ENCODE measurements around the gene DAAM1. TPM values are rescaled to one million over a fixed set of nuclear protein-coding genes. Genes with fewer than 3 reads are reported as not detected.

DAAM1 gene
- total RNA-seq, 1 donor from 2014 or later: 39.5 TPM

- no peak for DNase-seq (ENCODE audit: low spot score)
- Histone ChIP-seq H2AFZ (replicated peaks) (no peak overlapping the region), H3K9ac (no peak overlapping the region), H3K79me2 (ENCODE audit: low read depth) (no peaks in the 10 kb centered on the region), H3F3A (ENCODE audit: low read depth) (peaks cover 6% of the 10 kb centered on the region), H3K27me3 (peaks cover 24% of the 10 kb centered on the region), H3K4me1 (peaks cover 3% of the 10 kb centered on the region), H3K9me3 (ENCODE audit: low read depth) (no peaks in the 10 kb centered on the region), H3K4me2 (no peak overlapping the region), H4K20me1 (ENCODE audit: low read depth) (no peaks in the 10 kb centered on the region), H3K4me3 (no peak overlapping the region), H3K27ac (no peak overlapping the region), H3K36me3 (no peaks in the 10 kb centered on the region)
- H3K9me3 Mint-ChIP-seq: no peaks in the 10 kb centered on the region
- H3K27ac Mint-ChIP-seq: no peak overlapping the region
- no peak for TF ChIP-seq CTCF (IDR thresholded peaks at IDR 0.05)
- no peak for TF ChIP-seq EZH2 (IDR thresholded peaks at IDR 0.05)
- TF ChIP-seq EZH2phosphoT487 (IDR thresholded peaks at IDR 0.05): no peak
- H3K4me1 Mint-ChIP-seq: peaks cover 34% of the 10 kb centered on the region
- no peak overlapping the region for H3K4me3 Mint-ChIP-seq
- peaks cover 2% of the 10 kb centered on the region for H3K27me3 Mint-ChIP-seq (ENCODE audit: insufficient read depth, low read depth)
- H3K36me3 Mint-ChIP-seq: no peaks in the 10 kb centered on the region
Measured at GRCh38 chr14:59182641-59183040, 5.8 kb upstream of the DAAM1 start.

GRCh38 chr14:59183150-59183549 is 5.3 kb upstream of the DAAM1 start:
- Mint-ChIP-seq H3K4me3 (no peak overlapping the region), H3K27ac (no peak overlapping the region), H3K9me3 (no peaks in the 10 kb centered on the region), H3K36me3 (no peaks in the 10 kb centered on the region), H3K4me1 (peaks cover 34% of the 10 kb centered on the region), H3K27me3 (ENCODE audit: insufficient read depth, low read depth) (peaks cover 2% of the 10 kb centered on the region)
- Histone ChIP-seq H3K9me3 (ENCODE audit: low read depth) (no peaks in the 10 kb centered on the region), H3K4me2 (no peak overlapping the region), H3K4me3 (no peak overlapping the region), H3K36me3 (no peaks in the 10 kb centered on the region), H3K9ac (no peak overlapping the region), H3K27me3 (peaks cover 24% of the 10 kb centered on the region), H3K27ac (no peak overlapping the region), H3K4me1 (peaks cover 3% of the 10 kb centered on the region), H3F3A (ENCODE audit: low read depth) (peaks cover 11% of the 10 kb centered on the region), H4K20me1 (ENCODE audit: low read depth) (no peaks in the 10 kb centered on the region), H2AFZ (replicated peaks) (no peak overlapping the region), H3K79me2 (ENCODE audit: low read depth) (no peaks in the 10 kb centered on the region)
- DNase-seq (ENCODE audit: low spot score): no peak
- TF ChIP-seq CTCF (IDR thresholded peaks at IDR 0.05): no peak
- no peak for TF ChIP-seq EZH2phosphoT487 (IDR thresholded peaks at IDR 0.05)
- no peak for TF ChIP-seq EZH2 (IDR thresholded peaks at IDR 0.05)

DNA sequence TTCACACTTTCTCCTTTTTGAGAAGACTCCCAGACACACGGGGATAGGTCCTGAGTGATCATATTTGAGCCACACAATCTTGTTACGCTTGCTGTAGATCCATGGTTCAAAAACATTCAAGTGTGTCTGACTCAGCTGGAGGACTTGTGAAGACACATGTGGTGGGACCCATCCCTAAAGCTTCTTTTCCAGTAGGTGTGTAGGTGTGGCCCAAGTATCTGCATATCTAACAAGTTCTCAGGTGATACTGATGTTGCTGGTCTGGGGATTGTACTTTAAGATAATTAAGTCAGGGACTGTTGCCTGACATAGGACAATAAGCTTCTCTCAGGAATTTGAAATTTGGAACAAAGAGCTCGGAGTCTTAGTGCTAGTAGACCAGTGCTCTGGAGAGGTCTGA is 4.1 kb upstream of the DAAM1 start:
- peaks cover 3% of the 10 kb centered on the region for H3K4me1 ChIP-seq
- H3F3A ChIP-seq (ENCODE audit: low read depth): peaks cover 20% of the 10 kb centered on the region
- Mint-ChIP-seq H3K4me1 (peaks cover 34% of the 10 kb centered on the region), H3K27ac (no peak overlapping the region), H3K36me3 (no peaks in the 10 kb centered on the region), H3K27me3 (ENCODE audit: insufficient read depth, low read depth) (peaks cover 2% of the 10 kb centered on the region), H3K9me3 (no peaks in the 10 kb centered on the region), H3K4me3 (no peak overlapping the region)
- H3K27me3 ChIP-seq: peaks cover 24% of the 10 kb centered on the region
- no peak overlapping the region for H3K27ac ChIP-seq
- DNase-seq (ENCODE audit: low spot score): no peak
- H3K4me3 ChIP-seq: no peak overlapping the region
- no peak overlapping the region for H3K9ac ChIP-seq
- H3K36me3 ChIP-seq: no peaks in the 10 kb centered on the region
- TF ChIP-seq EZH2phosphoT487 (IDR thresholded peaks at IDR 0.05) (no peak), CTCF (IDR thresholded peaks at IDR 0.05) (no peak), EZH2 (IDR thresholded peaks at IDR 0.05) (no peak)
- H3K79me2 ChIP-seq (ENCODE audit: low read depth): peaks cover 3% of the 10 kb centered on the region
- no peaks in the 10 kb centered on the region for H4K20me1 ChIP-seq (ENCODE audit: low read depth)
- H2AFZ ChIP-seq (replicated peaks): no peak overlapping the region
- no peak overlapping the region for H3K4me2 ChIP-seq
- H3K9me3 ChIP-seq (ENCODE audit: low read depth): no peaks in the 10 kb centered on the region
